ENCODE data around the gene ARFGEF3.
A peak's percentile ranks its signal among the peaks of the same experiment; 100 is the strongest.

ARFGEF3 gene

GRCh38 chr6:138387577-138388368 is 226.0 kb downstream of the ARFGEF3 start:
- no peaks in the 10 kb centered on the region for H3K79me2 ChIP-seq (ENCODE audit: low read length)
- H3K4me2 ChIP-seq (ENCODE audit: low read length): peak overlapping the region; percentile 30; the same call in 1 of the 2 replicates
- no peak overlapping the region for H2AFZ ChIP-seq (ENCODE audit: low read depth, low read length)
- no peaks in the 10 kb centered on the region for H3K36me3 ChIP-seq (replicated peaks; ENCODE audit: low read depth, low read length)
- no peaks in the 10 kb centered on the region for H3K4me1 ChIP-seq (ENCODE audit: low read length)
- H3K27me3 ChIP-seq (ENCODE audit: low read depth, low read length): no peaks in the 10 kb centered on the region
- no peaks in the 10 kb centered on the region for H4K20me1 ChIP-seq (ENCODE audit: insufficient read depth, low read length)
- no peak overlapping the region for H3K4me3 ChIP-seq (ENCODE audit: low read length)
- no peak overlapping the region for H3K9ac ChIP-seq (ENCODE audit: low read length)
- no peaks in the 10 kb centered on the region for H3K9me3 ChIP-seq (ENCODE audit: insufficient read depth, low read length)
- H3K27ac ChIP-seq (ENCODE audit: low read length): no peak overlapping the region
- TF ChIP-seq EZH2phosphoT487 (IDR thresholded peaks at IDR 0.05; ENCODE audit: low read depth) (no peak), CTCF (IDR thresholded peaks at IDR 0.05; ENCODE audit: low read depth, low read length) (0 out of 2 replicates have a peak, but pooled peaks have one; percentile 7)

GRCh38 chr6:138389551-138389950 is 227.8 kb downstream of the ARFGEF3 start:
- Histone ChIP-seq H3K4me1 (ENCODE audit: low read length) (peaks cover 8% of the 10 kb centered on the region), H3K27me3 (ENCODE audit: low read depth, low read length) (no peaks in the 10 kb centered on the region), H3K4me2 (ENCODE audit: low read length) (no peak overlapping the region), H3K36me3 (replicated peaks; ENCODE audit: low read depth, low read length) (no peaks in the 10 kb centered on the region), H2AFZ (ENCODE audit: low read depth, low read length) (no peak overlapping the region), H3K79me2 (ENCODE audit: low read length) (no peaks in the 10 kb centered on the region), H3K27ac (ENCODE audit: low read length) (no peak overlapping the region), H4K20me1 (ENCODE audit: insufficient read depth, low read length) (no peaks in the 10 kb centered on the region), H3K4me3 (ENCODE audit: low read length) (no peak overlapping the region), H3K9ac (ENCODE audit: low read length) (no peak overlapping the region), H3K9me3 (ENCODE audit: insufficient read depth, low read length) (no peaks in the 10 kb centered on the region)
- TF ChIP-seq CTCF (IDR thresholded peaks at IDR 0.05; ENCODE audit: low read depth, low read length) (no peak), EZH2phosphoT487 (IDR thresholded peaks at IDR 0.05; ENCODE audit: low read depth) (no peak)
